ENCODE data around the gene SPAG17.

GRCh38 chr1:118128761-118129160 lies 56.3 kb downstream of the SPAG17 start:
- TF ChIP-seq EZH2phosphoT487 (IDR thresholded peaks at IDR 0.05; ENCODE audit: low read depth) = no peak
- no peak for TF ChIP-seq CTCF (IDR thresholded peaks at IDR 0.05; ENCODE audit: low read depth, low read length)

All from OCI-LY3 (cell line).